Upper lobe of left lung (tissue), 4 donors: ENCODE data around the gene MTG1.
"Not testable (repeated sequence)": the region's sequence is repeated elsewhere in the genome, so short reads cannot be mapped to it uniquely, and the experiment has no call there.

Experiments
- CTCF ChIP-seq, 6 experiments: fragments of 450-650 bp in 4 of 6; fragments of 200-600 bp in 2 of 6; sonication (generic) in 2 of 6; IDR thresholded peaks; one replicate each; pipeline ENCODE4 v1.5.1; 2016 to 2019; ENCODE audit warnings: antibody characterized with exemption in 6 of 6
- POLR2A ChIP-seq, 4 donors: fragments of 450-650 bp; IDR thresholded peaks; one replicate each; pipeline ENCODE4 v1.5.1; 2016 to 2017; ENCODE audit warnings: antibody characterized with exemption in 4 of 4, mild to moderate bottlenecking in 2 of 4

- not testable (repeated sequence) for TF ChIP-seq POLR2A, CTCF (IDR thresholded peaks at IDR 0.05)
Measured at GRCh38 chr10:133431888-133432613, 38.1 kb downstream of the MTG1 start.
